IPS-11a (cell line): ENCODE measurements around the gene CAMTA1.

ENCODE experiments used
- H3K4me3 ChIP-seq: one replicate; pipeline ENCODE4 v1.5.1; 2013; ENCODE audit warnings: low read depth, low read length, control low read depth

The CAMTA1 gene

DNA sequence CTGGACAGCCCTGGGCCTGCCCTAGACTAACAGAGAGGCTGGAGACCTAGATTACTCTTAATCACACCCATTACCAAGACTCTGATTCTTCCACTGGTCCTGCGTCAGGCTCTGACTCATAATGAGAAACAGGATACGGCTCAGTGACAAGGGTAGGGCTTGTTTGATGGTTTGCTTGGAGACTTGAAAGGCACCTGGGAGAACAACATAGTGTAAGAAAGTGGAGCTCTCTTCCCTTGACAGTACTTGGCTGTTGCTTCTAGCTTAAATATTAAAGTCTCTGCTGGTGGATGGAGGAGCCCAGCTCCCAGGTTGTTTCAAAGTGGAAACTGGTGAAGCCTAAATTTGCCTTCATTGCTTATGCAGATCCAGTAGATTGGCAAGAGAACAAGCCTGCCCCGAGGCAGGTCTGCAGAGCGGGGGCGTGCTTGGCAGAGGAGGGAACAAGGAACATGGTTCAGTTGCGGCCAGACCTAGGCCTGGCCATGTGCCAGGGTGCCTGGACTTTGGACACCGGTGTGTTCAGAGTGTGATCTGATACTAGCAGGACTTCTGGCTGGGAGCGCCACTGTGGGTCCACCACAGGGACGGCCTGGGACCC is 480.6 kb downstream of the CAMTA1 start:
- no peak overlapping the region for H3K4me3 ChIP-seq

DNA sequence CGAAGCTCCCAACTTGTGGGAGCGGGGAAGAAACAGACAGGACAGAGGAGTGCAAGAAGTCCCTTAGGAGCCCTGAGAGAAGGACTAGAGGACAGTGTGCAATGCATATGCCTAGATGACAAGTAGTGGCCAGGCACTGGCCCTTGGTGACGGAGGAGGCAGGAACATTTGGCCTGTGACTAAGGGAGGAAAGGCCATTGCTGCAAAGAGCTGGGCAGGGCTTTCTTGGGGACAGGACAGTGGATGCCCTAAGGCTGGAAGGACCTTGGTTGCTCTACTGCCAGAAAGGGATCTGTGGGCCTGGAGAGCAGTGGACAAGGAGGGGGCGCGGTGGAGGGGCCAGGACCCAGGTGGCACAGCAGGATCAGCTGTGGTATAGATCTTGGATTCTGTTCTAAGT is 481.3 kb downstream of the CAMTA1 start:
- H3K4me3 ChIP-seq, result no peak overlapping the region

DNA sequence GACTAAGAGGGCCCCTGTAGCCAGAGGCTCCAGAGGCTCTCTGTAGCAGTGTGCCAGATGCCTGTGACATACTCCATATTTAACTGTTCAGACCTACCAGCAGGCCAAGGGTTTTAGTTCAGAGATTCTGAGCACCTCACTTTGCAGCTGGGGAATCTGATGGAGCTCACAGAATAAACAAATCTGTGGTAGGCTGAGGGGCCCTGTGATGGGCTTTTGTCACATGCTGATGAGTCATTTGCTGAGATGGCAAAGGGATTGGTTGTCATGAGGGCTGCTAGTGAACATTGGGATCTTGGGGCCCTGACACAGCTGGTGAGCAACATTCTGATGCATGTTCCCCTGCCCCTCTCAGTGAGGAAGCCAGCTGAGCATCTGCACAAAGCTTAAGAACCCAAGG is 482.2 kb downstream of the CAMTA1 start:
- no peak overlapping the region for H3K4me3 ChIP-seq

DNA sequence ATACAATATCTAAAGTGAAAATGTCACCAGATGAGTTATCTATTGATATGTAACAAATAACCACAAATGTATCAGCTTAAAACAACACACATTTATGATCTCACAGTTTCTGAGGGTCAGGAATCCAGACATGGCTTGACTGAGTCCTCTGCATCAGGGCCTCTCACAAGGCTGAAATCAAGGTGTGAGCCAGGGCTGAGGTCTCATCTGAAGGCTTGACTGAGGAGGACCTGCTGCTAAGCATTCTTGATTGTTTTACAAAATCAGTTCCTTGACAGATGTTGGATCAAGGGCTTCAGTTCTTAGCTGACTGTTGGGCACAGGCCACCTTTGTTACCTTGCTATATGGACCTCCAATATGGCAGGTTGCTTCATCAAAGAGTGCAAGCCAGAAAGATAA is 483.7 kb downstream of the CAMTA1 start:
- no peak overlapping the region for H3K4me3 ChIP-seq

DNA sequence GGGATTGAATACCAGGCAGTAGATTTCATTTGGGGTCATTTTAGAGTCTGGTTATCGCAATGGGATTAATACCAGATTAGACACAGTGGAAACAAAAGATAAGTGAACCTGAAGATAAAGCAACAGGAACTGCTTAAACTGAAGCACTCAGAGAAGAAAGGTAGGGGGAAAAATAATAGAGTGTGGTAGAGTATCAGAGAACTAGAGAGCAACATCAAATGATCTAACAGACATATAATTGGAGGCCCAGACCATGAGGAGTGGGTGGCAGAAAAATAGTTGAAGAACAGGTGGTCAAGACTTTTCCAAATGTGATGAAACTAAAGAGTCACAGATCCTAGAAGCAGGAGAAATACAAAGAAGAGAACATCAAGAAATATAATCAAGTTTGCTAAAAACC is 484.3 kb downstream of the CAMTA1 start:
- no peak overlapping the region for H3K4me3 ChIP-seq

DNA sequence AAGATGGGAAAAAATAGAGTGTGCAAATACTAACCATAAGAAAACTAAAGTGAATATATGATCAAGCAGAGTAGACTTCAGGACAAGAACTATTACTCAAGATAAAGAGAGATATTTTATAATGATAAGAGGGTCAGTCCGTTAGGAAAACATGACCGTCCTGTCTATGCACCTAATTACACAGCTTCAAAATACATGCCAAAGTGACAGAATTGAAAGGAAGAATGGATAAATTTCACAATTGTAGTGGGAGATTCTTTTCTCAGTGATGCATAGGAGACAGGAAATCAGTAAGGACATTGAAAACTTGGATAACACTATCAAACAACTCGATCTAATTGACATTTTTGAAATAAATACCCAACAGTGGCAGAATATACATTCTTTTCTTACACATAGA is 489.0 kb downstream of the CAMTA1 start:
- no peak overlapping the region for H3K4me3 ChIP-seq

DNA sequence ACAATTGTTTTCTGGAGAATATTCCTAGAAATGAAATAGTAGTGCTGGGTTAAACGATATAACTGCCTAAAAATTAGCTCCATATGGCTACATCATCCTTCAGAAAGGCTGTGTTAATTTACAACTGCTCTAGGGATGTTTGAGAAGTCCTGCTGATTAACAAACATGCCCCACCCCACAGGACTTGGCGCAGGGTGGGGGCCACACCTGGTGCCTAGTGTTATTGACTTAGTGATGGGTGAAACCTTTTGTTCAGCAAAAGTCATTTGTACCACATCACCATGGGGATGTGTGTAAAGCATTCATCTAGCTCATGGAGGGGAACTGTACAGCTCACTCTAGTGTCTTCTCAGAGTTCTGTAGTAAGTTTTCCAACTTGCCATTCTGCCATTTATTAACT is 492.8 kb downstream of the CAMTA1 start:
- H3K4me3 ChIP-seq, result no peak overlapping the region

DNA sequence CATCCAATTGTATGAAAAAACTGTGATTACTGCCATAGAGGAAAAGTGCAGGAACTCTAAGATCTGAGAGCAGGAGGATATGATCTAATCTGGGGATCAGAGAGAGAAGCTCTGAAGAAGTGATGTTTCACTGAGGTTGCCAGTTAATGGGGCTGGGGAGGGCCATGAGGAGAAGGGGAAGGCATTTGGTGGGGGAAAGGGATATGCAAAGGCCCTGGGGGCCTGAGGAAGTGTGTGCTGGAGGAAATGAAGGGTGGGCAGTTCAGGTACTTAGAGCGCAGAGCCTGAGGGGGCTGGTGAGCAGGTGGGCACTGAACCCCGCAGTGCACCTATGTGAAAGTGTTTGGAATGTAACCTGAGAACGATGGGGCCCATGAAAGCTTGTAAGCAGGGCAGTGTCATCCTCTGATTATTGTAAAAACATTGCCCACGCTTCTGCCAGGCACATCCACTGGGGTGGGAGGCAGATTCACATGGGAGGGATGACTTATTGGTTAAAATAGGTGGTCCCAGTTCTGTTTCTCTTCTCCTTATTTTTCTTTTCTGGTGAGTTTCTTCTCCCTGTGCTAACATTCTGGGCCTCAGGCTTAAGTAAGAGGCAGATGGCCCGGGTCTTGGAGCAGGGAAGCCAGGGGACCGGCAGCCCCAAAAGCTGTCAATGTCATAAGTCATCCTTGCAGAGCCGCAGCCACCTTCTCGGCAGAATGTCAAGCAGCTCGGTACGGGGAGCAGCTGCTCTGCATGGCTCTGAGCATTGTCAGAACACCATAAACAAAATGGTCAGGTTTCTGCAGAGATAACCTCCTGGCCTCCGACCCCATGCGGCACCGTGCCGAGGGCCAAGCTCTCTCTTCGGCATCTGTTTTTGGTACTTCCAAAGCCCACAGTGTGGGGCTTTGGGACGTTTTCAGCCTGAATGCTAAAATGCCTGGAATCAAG is 493.8 kb downstream of the CAMTA1 start:
- no peak overlapping the region for H3K4me3 ChIP-seq

DNA sequence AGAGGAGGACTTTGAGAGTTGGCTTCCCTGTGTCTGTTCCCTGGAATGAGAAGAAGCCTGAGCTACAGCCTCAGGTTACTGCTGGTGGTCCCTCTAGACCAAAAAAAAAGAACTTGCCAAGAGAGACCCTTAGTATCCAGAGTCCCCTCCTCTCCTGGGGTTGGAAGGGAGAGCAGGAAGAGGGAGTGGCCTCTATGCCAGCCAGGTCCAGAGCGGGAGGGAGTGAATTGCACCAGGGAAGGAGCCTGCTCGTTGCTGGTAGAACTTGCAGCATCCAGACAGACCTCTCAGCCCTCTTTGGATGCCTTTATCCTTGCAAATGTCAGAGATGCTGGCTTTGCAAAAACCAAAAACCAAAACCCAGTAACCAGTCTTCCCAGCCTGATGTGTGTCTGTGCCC is 494.5 kb downstream of the CAMTA1 start:
- no peak overlapping the region for H3K4me3 ChIP-seq

DNA sequence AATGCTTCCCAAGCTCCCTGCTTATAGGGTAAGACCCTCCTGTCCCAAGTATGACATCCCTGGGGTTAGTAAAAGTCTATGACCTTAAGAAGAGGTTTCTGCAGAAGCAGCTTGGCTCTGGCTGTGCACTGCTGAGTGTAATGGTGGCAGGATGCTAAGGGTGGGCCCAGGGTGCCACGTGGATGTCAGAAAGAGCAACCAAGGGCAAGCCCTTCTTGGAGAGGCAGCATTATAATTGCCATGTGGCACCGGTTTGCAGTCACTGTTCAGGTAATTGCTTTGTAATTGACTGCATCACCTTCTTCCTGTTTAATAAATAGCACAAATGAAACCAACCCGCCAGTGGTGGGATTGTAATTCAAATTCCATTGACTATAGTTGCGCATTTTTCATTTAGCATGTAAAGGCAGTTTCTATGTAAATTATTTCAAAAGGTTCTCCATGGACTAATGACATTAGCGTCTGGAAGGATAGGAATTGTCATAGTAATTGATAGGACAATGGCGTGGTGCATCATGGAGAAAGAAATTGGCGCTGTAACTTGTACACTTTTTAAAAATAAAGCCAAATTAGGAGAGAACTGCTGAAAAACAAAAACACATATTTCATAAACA is 495.2 kb downstream of the CAMTA1 start:
- H3K4me3 ChIP-seq, result no peak overlapping the region

DNA sequence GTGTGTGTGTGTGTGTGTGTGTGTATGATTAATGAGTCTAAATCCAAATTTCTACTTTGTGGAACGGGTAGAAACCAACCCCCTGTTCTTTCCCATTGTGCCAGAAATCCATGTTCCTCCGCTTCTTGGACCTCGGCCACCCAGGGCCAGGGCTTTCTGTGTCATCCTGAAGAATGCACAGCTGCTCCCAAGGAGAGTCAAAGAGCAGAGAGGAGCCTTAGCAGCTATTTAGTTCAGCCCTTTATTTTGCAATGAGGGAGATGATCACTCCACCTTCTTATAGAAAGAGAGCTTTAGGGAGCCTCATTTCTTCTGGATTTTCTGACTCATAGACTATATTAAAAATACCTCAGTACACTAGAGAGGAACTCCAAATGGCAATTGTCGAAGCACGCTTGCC is 496.6 kb downstream of the CAMTA1 start:
- no peak overlapping the region for H3K4me3 ChIP-seq

DNA sequence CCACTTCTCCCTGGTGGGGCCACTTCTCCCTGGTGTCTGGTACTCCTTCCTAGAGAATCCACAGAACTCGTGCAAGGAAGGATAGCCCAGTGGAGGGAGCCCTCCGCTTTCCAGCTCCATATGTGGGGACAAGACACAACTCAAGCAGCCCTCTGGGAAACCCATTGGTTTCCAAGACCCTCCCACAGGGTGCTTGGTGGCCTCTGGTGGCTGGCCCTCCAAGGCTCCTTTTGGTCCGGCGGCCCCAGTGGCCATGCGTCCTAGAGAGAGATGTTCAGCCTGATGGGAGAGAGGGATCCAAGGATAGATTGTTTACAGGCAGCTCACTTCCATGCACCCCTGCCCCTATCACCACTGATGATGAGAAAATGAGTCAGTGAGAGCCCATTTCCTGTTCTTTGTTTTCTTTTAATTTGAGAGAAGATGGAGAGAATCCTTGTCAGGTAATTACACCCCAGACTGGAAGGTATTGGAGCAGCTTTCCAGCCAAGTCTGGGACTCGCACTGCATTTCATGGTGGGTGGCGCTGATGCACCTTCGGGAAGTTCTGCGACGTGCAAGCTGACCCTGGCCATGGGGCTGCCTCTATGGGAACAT is 499.7 kb downstream of the CAMTA1 start:
- no peak overlapping the region for H3K4me3 ChIP-seq

DNA sequence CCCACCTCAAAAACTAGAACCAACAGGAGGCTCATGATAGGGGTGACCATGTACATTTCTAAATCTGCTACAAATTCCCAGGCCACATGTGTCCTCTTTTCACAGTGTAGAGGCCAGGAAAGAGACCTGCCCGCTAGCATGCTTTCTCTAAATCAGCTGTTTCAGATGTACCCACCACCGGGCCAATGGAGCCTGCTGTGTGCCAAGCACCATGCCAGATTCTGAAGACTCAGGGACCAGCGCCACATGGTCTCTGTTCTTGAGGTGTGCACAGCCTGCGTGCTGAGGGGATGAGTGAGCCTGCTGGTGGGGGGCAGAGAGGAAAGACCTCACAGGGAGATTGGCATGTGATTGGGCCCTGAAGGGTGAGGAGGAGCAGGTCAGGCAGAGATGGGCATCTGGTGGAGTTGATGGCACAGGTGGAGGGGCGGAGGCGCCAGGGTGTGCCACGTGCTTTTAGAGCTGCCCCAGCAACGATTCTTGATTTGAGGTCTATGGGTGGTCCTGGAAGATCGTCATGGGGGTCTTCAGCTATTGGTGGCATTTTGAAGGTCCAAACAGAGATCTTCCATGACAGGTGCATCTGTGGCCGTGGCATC is 500.7 kb downstream of the CAMTA1 start:
- no peak overlapping the region for H3K4me3 ChIP-seq

DNA sequence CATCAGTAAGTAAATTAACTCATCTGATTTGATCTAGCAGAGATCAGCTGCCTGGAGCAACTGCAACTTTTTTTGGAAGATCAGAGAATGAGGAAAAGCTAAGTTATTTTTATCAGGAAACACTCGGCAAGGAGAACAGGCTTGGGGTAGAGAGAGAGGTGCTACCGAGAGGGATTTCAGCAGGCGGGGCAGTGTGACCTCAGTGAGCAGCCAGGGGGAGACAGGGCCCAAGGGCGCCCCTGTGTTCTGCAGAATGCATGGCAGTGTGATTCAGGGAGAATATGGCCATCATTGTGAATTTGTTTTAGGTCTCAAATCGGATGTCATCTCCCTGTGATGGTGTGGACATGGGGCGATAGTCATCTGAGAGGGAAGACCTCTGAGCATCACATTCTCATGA is 501.8 kb downstream of the CAMTA1 start:
- H3K4me3 ChIP-seq, result no peak overlapping the region

DNA sequence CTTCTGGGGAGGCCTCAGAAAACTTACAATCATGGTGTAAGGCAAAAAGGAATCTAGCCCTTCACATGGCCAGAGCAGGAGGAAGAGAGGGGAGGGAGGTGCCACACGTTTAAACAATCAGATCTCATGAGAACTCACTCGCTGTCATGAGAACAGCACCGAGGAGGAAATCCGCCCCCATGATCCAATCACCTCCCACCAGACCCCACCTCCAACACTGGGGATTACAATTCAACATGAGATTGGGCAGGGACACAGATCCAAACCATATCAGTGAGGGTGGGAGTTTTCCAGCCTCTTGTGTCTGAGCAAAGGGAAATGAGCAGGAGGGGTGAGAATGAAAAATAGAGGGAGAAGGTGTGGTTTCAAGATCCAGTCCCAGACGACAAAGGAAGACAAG is 503.7 kb downstream of the CAMTA1 start:
- no peak overlapping the region for H3K4me3 ChIP-seq

DNA sequence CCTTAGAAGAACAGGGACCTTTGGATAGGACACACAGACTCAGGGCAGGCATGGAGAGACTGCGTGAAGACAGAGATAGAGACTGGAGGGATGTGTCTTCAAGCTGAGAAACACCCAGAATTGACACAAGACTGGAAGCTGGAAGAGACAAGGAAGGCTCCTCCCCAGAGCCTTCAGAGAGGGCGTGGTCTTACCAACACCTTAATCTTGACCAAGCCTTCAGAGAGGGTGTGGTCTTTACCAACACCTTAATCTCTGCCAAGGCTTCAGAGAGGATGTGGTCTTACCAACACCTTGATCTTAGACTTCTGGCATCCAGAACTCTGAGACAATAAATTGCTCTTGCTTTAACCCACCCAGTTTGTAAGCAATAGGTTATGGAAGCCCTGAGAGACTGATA is 504.4 kb downstream of the CAMTA1 start:
- no peak overlapping the region for H3K4me3 ChIP-seq

DNA sequence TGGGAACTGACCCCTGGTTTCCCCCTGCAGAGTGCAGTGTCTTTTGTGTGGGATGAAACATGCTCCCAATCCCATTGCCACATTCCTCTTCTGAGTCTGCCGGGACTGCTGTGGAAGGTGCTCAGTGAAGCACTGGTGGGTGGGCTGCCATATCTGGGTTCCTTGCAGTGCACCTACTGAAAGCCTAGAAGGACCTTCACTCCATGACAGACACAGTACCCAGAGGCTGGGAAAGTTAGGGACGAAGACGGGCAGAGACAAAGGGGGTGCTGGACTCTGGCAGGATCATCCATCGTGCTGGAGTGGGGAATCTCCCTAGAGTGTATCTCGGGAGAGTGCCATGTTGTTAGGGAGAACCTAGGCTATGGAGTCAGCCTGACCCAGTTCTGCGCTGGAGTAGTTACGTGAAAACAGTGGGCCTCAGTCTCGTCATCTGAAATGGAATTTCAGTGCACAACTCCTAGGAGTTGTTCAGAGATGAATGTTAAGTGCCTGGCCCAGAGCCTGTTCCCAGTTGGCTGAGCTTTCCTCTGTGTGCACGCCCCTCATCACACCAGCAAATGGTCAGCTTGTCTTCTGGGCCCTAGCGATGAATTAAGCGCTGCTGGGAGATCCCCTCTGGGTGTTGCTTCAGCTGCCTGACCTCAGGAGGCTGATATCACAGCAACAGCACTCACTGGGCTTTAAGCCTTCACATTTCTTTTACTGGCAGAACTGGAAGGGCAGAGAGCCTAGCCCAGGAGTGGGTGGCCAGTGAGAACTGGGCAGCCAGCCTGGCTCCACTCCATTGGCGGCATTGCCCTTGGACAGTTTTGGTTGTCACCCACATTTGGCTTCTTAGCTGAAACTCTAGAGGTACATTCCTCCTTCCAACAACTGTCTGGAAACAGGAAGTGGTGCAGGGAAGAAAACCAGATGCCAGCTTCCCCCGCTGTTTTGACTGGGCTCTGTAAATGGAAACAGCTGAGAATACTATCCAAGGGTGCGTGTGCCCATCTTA is 506.0 kb downstream of the CAMTA1 start:
- no peak overlapping the region for H3K4me3 ChIP-seq

DNA sequence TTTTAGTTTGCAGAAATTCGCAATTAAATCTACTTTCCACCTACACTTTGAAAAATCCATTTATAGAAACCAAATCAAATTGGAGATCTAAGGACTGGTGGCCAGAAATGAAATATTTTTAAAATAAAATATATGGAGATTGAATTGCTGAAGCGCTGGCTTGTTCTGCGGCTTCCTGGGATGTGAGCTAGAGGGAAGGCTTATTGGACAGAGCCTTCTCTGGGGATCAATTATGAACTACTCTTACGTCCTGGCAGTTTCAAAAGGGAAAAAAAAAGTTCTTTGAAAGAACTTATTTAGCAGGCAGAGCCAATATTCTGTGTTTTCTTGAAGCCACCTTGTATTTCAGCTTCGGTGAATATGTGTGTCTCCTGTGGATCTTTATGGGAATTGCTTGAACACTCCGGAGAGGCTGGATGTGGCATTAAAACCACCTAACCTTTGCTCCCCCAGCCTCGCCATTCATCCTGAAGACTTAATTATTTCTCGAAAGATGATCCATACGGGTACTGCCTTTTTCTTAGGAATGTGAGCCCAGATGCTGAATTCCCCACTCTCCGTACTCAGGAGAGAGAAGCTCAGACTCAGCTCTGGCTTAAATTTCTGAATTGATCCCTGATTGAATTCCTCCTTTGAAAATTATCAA is 506.9 kb downstream of the CAMTA1 start:
- H3K4me3 ChIP-seq, result no peak overlapping the region

DNA sequence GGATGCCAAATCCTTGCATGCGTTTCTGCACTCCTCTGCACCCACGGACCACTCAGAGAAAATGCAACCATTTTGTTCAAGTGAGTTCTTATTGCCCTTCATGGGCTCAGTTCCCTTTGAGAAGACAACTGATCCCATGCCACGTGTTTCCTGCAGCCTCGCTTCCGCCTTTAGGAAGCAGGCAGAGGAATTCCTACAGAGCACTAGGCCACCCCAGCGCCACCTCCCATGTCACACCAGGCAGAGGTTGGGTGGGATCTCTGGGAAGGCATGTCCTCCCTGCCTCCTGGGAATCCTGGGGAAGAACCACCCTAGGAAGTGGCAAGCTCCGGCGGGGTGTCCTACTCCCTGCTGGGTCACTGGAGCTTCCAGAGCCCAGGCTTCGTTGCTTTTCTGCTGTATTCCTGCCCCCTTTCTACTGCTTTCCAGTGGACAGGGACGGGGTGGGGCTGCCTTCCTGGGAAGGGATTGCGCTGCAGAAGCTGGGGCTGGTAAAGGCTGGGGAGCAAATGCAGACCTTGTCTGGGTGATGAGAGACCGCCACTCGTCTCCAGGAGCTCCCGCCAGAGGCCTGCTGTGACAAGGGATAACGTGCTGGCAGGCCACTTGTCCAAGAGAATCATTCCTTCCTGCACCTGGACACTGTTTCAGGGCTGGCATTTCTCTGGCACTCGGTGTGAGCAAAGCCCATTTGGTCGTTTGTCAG is 507.6 kb downstream of the CAMTA1 start:
- H3K4me3 ChIP-seq, result no peak overlapping the region
